NT2/D1 (cell line): ENCODE results near the gene DISC1.

Experiments used
- SUZ12 ChIP-seq: IDR thresholded peaks from 2 replicates; pipeline ENCODE4 v1.6.1; 2011; ENCODE audit not compliant: insufficient read length, insufficient read depth; ENCODE audit errors: extremely low read depth
- ZNF274 ChIP-seq: IDR thresholded peaks from 2 replicates; pipeline ENCODE4 v1.6.1; 2011; ENCODE audit warnings: mild to moderate bottlenecking, low read depth, low read length

DNA sequence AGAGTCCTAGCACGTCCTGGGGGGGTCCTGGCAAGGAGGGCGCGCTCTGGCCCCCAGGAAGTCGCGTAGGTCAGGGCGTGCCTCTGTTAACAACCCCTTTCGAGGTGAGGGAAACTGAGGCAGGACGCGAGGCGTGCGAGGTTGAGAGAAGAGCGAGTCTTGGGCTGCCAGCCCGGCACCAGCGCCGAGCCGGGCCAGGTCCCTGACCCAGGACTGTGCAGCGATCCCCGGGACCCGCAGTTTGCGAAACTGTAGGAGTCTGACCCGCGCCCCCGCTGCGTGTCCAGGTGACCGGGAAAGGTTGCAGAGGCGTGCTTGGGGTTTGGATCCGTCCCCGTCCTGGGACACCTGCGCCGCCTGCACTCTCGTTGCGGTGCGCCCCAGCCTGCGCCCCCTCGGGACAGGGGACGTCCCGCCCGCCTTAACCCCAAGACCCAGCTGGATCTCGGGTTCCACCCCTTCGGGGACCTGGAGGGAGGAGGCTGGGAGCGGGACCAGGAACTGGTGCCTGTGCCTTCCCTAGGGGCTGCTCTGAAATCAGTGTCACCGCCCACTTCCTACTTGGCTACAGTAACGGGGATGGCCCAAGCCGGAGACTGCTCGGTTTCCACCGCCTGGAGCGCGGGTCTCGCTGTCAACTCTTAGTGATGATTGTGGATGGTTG lies 493 bp downstream of the DISC1 start:
- TF ChIP-seq SUZ12 (no peak), ZNF274 (no peak)
